GM20431 (cell line): ENCODE measurements around the gene JHY.
"Not testable (repeated sequence)": the region's sequence is repeated elsewhere in the genome, so short reads cannot be mapped to it uniquely, and the experiment has no call there.

Source experiments
- in situ Hi-C: fragments of 300-500 bp; cut with MseI, MboI; formaldehyde crosslinking; loops from one replicate; pipeline ENCODE4 v1.15.0; 2020; ENCODE audit warnings: low sequenced_read_pairs; ENCODE audit not compliant: unreplicated experiment

Gene JHY

GRCh38 chr11:122882189-122882856 is at the start of gene JHY:
Gene JHY (plus strand): TSS chr11:122882759. CDS start chr11:122885850, 3,091 bp downstream.
- in situ Hi-C loops, result no loop called here

GRCh38 chr11:122833846-122834464 is 48.6 kb upstream of the JHY start:
- in situ Hi-C loops, result no loop called here

- in situ Hi-C loops, result no loop called here
These were observed 45.6 kb upstream of the JHY start for GRCh38 chr11:122836916-122837315.

GRCh38 chr11:122837528-122838346 is 44.8 kb upstream of the JHY start:
- in situ Hi-C loops, result no loop called here

- in situ Hi-C loops, result no loop called here
These were observed 39.0 kb upstream of the JHY start for GRCh38 chr11:122843281-122844141.

- in situ Hi-C loops, result no loop called here
These were observed 35.1 kb upstream of the JHY start for GRCh38 chr11:122847466-122847865.

- in situ Hi-C loops, result no loop called here
These were observed 34.4 kb upstream of the JHY start for GRCh38 chr11:122848186-122848585.

GRCh38 chr11:122850076-122850631 is 32.4 kb upstream of the JHY start:
- in situ Hi-C loops, result loop anchor here (10.0 kb wide), 1 partner anchor 55 kb away; no protein-coding TSS in a partner anchor

GRCh38 chr11:122851366-122851966 is 31.1 kb upstream of the JHY start:
- in situ Hi-C loops, result loop anchor here (10.0 kb wide), 1 partner anchor 57 kb away; no protein-coding TSS in a partner anchor

- in situ Hi-C loops, result loop anchor here (10.0 kb wide), 1 partner anchor 57 kb away; no protein-coding TSS in a partner anchor
These were observed 30.3 kb upstream of the JHY start for GRCh38 chr11:122852074-122852795.

GRCh38 chr11:122852796-122853160 is 29.8 kb upstream of the JHY start:
- in situ Hi-C loops, result loop anchor here (10.0 kb wide), 1 partner anchor 58 kb away; no protein-coding TSS in a partner anchor

- in situ Hi-C loops, result loop anchor here (10.0 kb wide), 1 partner anchor 58 kb away; no protein-coding TSS in a partner anchor
These were observed 29.3 kb upstream of the JHY start for GRCh38 chr11:122853261-122853660.

- in situ Hi-C loops, result loop anchor here (10.0 kb wide), 1 partner anchor 59 kb away; no protein-coding TSS in a partner anchor
These were observed 28.6 kb upstream of the JHY start for GRCh38 chr11:122853971-122854446.

GRCh38 chr11:122861631-122862030 is 20.9 kb upstream of the JHY start:
- in situ Hi-C loops, result no loop called here

- in situ Hi-C loops, result no loop called here
These were observed 20.5 kb upstream of the JHY start for GRCh38 chr11:122862091-122862490.

GRCh38 chr11:122863154-122863553 is 19.4 kb upstream of the JHY start:
- in situ Hi-C loops, result not testable (repeated sequence)

- in situ Hi-C loops, result no loop called here
These were observed 18.7 kb upstream of the JHY start for GRCh38 chr11:122863704-122864326.
